Measurements from ENCODE around the gene PACC1.

GRCh38 chr1:212377644-212378043, 37.0 kb downstream of the PACC1 start:
- TF ChIP-seq POLR2A (IDR thresholded peaks at IDR 0.05; ENCODE audit: low read depth, low read length), result no peak
- no peak for TF ChIP-seq POLR2AphosphoS5 (IDR thresholded peaks at IDR 0.05; ENCODE audit: low read depth, low read length)
- TF ChIP-seq POU2F2 (IDR thresholded peaks at IDR 0.05; ENCODE audit: low read depth, low read length), result no peak
- TF ChIP-seq TAF1 (IDR thresholded peaks at IDR 0.05; ENCODE audit: low read depth, low read length), result no peak
- no peak for TF ChIP-seq PAX5 (IDR thresholded peaks at IDR 0.05; ENCODE audit: insufficient read depth, low read length, severe bottlenecking)
